HG03159 (cell line): Measurements from ENCODE around the gene LTBP4.
"Not testable (repeated sequence)": the region's sequence is repeated elsewhere in the genome, so short reads cannot be mapped to it uniquely, and the experiment has no call there.

ENCODE experiments used
- ATAC-seq: cut with Tn5 transposase; IDR thresholded peaks from one replicate; pipeline ENCODE4 v1.9.1; 2021; ENCODE audit warnings: mild to moderate bottlenecking, moderate library complexity; ENCODE audit not compliant: unreplicated experiment

LTBP4 gene

GRCh38 chr19:40624369-40625153 is 23.4 kb downstream of the LTBP4 start:
- not testable (repeated sequence) for ATAC-seq

DNA sequence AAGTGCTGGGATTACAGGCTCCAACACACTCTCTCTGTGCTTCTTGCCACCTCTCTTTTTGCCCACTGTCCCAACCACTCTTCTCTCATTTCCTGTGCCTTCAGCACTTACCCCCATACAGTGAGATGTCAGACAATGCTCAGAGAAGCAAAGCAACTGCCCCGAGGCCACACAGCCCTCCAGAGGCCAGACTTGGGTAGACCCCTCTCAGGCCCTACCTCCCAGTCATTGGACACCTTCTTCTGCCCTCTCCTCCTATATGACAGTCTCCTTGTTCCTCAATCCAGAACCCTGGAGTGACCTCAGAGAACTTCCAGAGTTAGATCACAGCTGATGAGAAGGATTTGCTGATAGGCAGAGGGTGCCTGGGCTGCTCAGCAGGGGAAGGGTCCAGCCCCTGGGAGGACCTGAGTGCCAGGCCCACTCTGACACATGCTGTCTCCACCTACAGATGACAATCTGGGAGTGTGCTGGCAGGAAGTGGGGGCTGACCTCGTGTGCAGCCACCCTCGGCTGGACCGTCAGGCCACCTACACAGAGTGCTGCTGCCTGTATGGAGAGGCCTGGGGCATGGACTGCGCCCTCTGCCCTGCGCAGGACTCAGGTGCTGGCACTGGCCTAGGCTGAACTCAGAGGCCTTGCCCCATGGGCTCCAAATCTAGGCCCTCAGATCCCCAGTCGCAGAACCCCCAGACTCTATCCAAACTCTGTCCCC is 24.4 kb downstream of the LTBP4 start:
- no peak for ATAC-seq

GRCh38 chr19:40626918-40627317 is 25.7 kb downstream of the LTBP4 start:
- no peak for ATAC-seq

DNA sequence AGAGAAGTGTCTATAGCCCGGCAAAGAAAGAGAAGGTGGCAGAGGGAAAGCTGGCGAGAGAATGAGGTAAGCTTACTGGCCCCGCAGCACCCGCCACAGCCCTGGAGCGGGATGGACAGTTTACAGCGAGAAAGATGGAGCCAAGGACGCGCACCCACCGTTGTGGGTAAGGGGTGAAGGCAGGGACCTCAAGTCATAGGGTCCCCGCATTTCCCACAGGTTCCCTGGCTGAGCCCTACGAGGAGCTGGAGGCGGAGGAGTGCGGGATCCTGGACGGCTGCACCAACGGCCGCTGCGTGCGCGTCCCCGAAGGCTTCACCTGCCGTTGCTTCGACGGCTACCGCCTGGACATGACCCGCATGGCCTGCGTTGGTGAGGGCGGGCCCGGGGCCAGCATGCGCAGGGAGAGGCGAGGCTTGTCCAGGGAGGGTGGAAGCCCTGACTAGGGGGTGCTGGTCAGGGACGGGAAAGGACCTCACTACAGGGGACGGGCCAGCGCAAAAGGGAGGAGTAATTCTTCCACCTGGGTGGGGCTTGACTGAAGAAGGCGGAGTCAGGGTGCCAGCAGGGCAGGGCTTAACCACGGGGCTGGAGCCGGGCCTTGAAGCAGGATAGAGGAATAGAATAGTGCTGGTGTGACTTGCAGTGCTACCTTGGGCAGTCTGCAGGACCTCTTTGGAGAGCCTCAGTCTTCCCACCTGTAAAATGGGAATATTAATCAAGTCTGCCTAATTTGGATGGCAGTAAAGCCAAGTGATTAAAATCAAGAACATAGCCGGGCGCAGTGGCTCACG is 26.5 kb downstream of the LTBP4 start:
- ATAC-seq: no peak

DNA sequence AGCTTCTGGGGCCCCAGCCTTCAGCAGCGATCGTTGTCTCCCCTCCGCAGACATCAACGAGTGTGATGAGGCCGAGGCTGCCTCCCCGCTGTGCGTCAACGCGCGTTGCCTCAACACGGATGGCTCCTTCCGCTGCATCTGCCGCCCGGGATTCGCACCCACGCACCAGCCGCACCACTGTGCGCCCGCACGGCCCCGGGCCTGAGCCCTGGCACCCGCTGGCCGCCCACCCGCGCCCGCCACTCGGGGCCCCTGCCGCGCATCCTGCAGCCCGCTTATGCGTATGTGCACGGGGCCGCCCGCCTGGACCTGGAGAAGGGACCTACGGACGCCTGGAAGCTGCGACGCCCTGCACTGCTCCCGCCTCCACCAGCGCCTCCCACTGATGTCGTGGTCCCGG is 28.2 kb downstream of the LTBP4 start:
- ATAC-seq: no peak

- no peak for ATAC-seq
Observed at GRCh38 chr19:40630571-40631160, 29.5 kb downstream of the LTBP4 start.

DNA sequence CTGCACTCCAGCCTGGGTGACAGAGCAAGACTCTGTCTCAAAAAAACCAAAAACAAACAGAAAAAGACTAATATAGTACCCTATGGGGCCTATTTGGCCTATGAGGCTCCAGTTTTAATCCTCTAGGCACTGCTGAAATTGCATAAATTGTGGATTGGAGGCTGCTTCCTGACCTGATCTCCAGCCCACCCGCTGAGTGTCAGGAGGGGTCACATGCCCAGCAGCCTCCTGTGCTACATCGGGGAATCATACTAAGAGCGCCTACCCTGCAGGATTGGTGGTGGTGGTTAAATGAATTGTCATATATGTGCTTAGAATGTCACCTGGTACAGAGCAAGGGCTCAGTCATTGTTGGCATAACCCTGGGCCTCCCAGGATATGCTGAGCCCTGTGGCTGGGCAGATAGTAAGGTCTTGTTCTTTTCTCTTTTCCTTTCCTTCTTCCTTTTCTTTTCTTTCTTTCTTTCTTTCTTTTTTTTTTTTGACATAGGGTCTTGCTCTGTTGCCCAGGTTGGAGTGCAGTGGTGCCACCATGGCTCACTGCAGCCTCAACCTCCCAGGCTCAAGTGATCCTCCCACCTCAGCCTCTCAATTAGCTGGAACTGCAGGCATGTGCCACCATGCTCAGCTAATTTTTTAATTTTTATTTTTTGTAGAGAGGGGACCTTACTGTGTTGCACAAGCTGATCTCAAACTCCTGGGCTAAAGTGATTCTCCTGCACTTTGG is 31.3 kb downstream of the LTBP4 start:
- ATAC-seq: no peak

- no peak for ATAC-seq
Observed at GRCh38 chr19:40633207-40633606, 32.0 kb downstream of the LTBP4 start.

DNA sequence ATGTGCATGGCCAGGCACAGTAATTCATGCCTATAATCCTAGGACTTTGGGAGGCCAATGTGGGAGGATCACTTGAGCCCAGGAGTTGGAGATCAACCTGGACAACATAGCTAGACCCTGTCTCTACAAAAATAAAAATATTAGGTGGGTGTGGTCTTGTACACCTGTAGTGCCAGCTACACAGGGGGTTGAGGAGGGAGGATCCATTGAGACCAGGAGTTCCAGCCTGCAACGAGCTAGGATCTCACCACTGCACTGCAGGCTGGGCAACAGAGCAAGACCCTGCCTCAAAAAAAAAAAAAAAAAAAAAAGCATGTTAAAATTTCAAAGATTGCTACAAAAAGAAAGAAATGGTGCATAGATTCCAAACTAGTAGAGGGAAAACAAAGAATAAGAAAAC is 37.2 kb downstream of the LTBP4 start:
- ATAC-seq: no peak

DNA sequence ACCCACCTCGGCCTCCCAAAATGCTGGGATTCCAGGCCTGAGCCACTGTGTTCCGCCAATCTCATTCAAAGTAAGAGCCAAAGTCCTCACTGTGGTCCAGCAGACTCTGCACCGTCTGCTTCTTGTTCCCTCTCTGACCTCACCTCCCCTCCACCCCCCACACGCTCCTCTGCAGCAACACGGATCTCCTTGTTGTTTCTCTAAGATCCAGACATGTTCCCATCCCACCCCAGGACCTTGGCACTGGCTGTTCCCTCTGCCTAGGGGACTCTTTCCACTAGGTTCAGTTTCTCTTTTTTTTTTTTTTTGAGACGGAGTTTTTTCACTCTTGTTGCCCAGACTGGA is 38.4 kb downstream of the LTBP4 start:
- ATAC-seq: no peak

DNA sequence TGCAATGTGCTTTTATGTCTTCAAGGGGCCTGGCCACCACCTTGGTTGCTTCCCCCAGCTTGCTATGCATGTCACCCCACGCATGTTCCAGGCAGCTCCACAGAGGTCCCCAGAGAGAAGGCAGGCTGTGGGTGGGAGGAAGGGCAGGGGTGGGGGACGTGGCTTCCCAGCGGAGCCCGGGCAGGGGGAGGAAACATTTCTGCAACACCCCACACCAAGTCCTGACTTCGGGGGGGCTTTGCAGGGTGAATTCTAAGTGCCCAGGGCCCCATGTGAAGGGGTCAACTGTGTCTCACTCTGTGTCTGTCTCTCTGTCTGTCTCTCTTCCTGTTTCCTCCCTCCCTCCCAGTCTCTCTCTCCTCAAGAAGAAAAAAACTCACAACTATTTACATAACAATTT is 39.6 kb downstream of the LTBP4 start:
- no peak for ATAC-seq

GRCh38 chr19:40641281-40641680 is 40.1 kb downstream of the LTBP4 start:
- no peak for ATAC-seq

DNA sequence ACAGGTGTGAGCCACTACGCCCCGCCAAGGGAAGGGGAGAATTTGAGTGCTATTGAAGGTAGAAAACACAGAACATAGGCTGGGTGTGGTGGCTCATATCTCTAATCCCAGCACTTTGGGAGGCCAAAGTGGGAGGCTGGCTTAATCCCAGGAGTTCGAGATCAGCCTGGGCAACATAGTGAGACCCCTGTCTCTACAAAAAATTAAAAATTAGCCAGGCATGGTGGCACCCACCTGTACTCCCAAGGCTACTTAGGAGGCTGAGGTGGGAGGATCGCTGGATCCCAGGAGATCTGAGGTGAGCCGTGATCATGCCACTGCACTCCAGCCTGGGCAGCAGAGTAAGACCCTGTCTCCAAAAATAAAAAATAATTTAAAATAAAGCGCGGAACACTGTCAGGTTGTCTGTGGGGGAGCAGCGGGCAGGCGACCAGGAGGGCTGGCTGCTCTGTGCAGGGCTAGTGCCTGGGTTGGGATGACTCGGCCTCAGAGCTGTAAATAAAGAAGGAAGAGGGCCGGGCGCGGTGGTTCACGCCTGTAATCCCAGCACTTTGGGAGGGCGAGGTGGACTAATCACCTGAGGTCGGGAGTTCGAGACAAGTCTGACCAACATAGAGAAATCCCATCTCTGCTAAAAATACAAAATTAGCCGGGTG is 41.0 kb downstream of the LTBP4 start:
- ATAC-seq: no peak

- no peak for ATAC-seq
Observed at GRCh38 chr19:40642757-40643305, 41.7 kb downstream of the LTBP4 start.

- ATAC-seq: no peak
Observed at GRCh38 chr19:40646743-40647254, 45.6 kb downstream of the LTBP4 start.

DNA sequence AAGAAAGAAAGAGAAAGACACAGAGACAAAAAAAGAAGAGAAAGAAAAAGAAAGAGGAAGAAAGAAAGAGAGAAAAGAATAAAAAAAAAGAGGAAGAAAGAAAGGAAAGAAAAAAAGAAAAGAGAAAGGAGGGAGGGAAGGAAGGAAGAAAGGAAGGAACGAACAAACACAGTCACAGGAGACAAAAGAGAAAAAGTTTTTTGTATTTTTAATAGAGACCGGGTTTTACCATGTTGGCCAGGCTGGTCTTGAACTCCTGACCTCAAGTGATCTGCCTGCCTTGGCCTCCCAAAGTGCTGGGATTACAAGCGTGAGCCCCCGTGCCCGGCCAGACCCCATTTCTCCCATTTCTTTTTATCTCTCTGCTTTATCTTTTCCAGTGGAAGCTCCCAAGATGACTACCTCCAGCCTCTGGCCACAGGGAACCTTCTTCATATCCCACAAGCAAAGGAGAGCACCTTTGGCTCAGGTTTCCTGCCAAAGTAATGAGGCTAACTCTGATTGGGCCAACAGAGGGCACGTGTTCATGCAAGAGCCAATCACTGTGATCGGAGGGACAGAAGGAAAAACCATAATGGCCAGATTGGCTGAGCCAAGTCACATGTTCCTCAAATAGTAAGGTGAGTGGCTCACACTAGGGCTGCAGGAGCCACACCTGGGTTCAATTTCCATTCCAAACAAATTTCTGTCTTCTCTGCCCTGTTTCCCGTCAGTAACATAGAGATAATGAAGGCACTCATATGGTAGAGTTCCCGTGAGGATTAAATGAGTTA is 48.9 kb downstream of the LTBP4 start:
- not testable (repeated sequence) for ATAC-seq

DNA sequence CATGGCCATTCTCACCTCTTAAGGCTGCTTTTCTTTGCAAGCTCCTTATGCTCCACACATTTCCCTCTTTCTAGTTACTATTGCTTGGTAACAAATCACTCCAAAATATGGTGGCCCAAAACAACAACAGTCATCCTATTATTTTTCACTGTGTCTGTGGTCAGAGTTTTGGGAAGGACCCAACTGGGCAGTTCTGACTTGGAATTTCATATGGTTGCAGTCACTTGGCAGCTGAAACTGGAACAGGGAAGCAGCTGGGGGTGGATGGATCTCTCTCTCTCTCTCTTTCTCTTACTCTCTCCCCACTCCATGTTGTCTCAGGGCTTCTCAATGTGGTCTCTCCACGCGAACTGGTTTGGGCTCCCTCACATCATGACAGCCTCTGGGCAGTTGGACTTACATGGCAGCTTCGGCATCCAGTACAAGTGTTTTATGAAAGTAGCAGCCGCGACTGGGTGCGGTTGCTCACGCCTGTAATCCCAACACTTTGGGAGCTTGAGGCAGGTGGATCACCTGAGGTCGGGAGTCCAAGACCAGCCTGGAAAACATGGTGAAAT is 49.7 kb downstream of the LTBP4 start:
- ATAC-seq: no peak

DNA sequence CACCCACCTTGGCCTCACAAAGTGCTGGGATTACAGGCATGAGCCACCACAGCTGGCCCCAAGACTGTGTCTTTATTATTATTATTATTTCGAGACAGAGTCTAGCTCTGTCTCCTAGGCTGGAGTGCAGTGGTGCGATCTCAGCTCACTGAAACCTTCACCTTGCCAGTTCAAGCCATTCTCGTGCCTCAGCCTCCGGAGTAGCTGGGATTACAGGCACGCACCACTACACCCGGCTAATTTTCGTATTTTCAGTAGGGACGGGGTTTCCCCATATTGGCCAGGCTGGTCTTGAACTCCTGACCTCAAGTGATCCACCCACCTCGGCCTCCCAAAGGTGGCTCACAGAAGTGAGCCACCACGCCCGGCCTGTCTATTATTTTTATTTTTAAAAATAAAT is 51.1 kb downstream of the LTBP4 start:
- not testable (repeated sequence) for ATAC-seq

GRCh38 chr19:40655684-40656083 is 54.5 kb downstream of the LTBP4 start:
- ATAC-seq: not testable (repeated sequence)
